OCI-LY7 (cell line): ENCODE results near the gene GATA6. TPM values are rescaled to one million over a fixed set of nuclear protein-coding genes. Genes with fewer than 3 reads are reported as not detected.

Experiments
- Bru-seq: library from RNA; stranded (reverse); fragments of 400-500 nt; gene quantifications from one replicate; lab custom pipeline; 2021; lab: Mats Ljungman, UMichigan
- BruChase-seq, 2 experiments: library from RNA; stranded (reverse); fragments of 400-500 nt; gene quantifications; one replicate each; lab custom pipeline; 2021; lab: Mats Ljungman, UMichigan
- BruUV-seq: library from RNA; stranded (reverse); fragments of 400-500 nt; replicated peaks from 2 replicates; lab custom pipeline; 2021; lab: Mats Ljungman, UMichigan
- CTCF ChIA-PET: fragments of 300-600 bp; sonication (Branson Sonifier 250); formaldehyde crosslinking; loops from one replicate; lab custom pipeline; 2022; ENCODE audit warnings: antibody characterized with exemption; ENCODE audit not compliant: unreplicated experiment; lab: Charles Lee
- POLR2A ChIA-PET: fragments of 300-600 bp; sonication (Branson Sonifier 250); formaldehyde crosslinking; loops from one replicate; lab custom pipeline; 2022; ENCODE audit warnings: antibody characterized with exemption; lab: Charles Lee
- DNase-seq: peaks from one replicate; pipeline ENCODE4 v3.0.0-alpha.2; 2015; ENCODE audit warnings: low spot score
- H2AFZ ChIP-seq: fragments of 200-600 bp; sonication (generic), shearing (Covaris generic); 2 replicates; pipeline ENCODE4 v1.6.1; 2014; ENCODE audit warnings: mild to moderate bottlenecking, antibody characterized with exemption, low read length, moderate library complexity
- H3K27ac ChIP-seq: fragments of 200-600 bp; sonication (generic); 2 replicates; pipeline ENCODE4 v1.5.1; 2014; ENCODE audit warnings: mixed run types, low read depth, mild to moderate bottlenecking, moderate library complexity, low read length, inconsistent platforms; ENCODE audit not compliant: poor library complexity, severe bottlenecking
- H3K36me3 ChIP-seq: fragments of 200-600 bp; sonication (generic); 2 replicates; pipeline ENCODE4 v1.6.1; 2014; ENCODE audit warnings: mild to moderate bottlenecking, antibody characterized with exemption, low read length, moderate library complexity, mixed read lengths; ENCODE audit not compliant: insufficient read depth
- H3K4me1 ChIP-seq: fragments of 200-600 bp; sonication (generic); 2 replicates; pipeline ENCODE4 v1.5.1; 2014; ENCODE audit warnings: mild to moderate bottlenecking, low read length; ENCODE audit not compliant: insufficient read depth, poor library complexity, severe bottlenecking
- H3K4me2 ChIP-seq: fragments of 200-600 bp; sonication (generic); 2 replicates; pipeline ENCODE4 v1.6.1; 2014; ENCODE audit warnings: mild to moderate bottlenecking, low read length
- H3K4me3 ChIP-seq: fragments of 200-600 bp; sonication (generic); 2 replicates; pipeline ENCODE4 v1.5.1; 2014; ENCODE audit warnings: mild to moderate bottlenecking, low read depth, low read length; ENCODE audit not compliant: poor library complexity, severe bottlenecking
- H3K79me2 ChIP-seq: fragments of 200-600 bp; sonication (generic); 2 replicates; pipeline ENCODE4 v1.6.1; 2016; ENCODE audit warnings: low read depth, mild to moderate bottlenecking, low read length, moderate library complexity, mixed read lengths; ENCODE audit not compliant: insufficient read depth
- H3K9me2 ChIP-seq: fragments of 200-600 bp; sonication (generic); 2 replicates; pipeline ENCODE4 v1.6.1; 2016; ENCODE audit warnings: mild to moderate bottlenecking, low read length, mixed read lengths; ENCODE audit not compliant: insufficient read depth
- H3K9me3 ChIP-seq: fragments of 200-600 bp; sonication (generic); 2 replicates; pipeline ENCODE4 v1.6.1; 2014; ENCODE audit warnings: mild to moderate bottlenecking, mixed run types, low read length, mixed read lengths
- H4K20me1 ChIP-seq: fragments of 200-600 bp; sonication (generic); 2 replicates; pipeline ENCODE4 v1.6.1; 2014; ENCODE audit warnings: mild to moderate bottlenecking, antibody characterized with exemption, low read length, moderate library complexity, mixed read lengths; ENCODE audit not compliant: insufficient read depth
- EZH2phosphoT487 ChIP-seq: fragments of 200-600 bp; sonication (generic); IDR thresholded peaks from 2 replicates; pipeline ENCODE4 v1.6.1; 2018; ENCODE audit warnings: low read depth, borderline replicate concordance, mild to moderate bottlenecking, mixed run types, antibody characterized with exemption, low read length, moderate library complexity, mixed read lengths
- intact Hi-C: fragments of 100-400 bp; cut with micrococcal nuclease; formaldehyde crosslinking; loops from one replicate; pipeline ENCODE4 v1.10.0; 2022; ENCODE audit not compliant: unreplicated experiment
- long read RNA-seq: library from polyadenylated mRNA; stranded (forward); transcript quantifications from one replicate; pipeline ENCODE4 v2.0.0, GENCODE V29; 2022
- total RNA-seq, 2 experiments: library from RNA; depleted of rRNA in 1 of 2; stranded (reverse); fragments of >200 nt in 1 of 2; shearing (Covaris generic) in 1 of 2; gene quantifications; 2 replicates each; pipeline ENCODE4 v1.2.3, GENCODE V29; 2014 to 2022
- TF ChIP-seq, protein P1 (sequence below): fragments of 200-600 bp; sonication (generic); conservative IDR thresholded peaks from 2 replicates; pipeline ENCODE4 v1.5.1; 2014; ENCODE audit warnings: mild to moderate bottlenecking, antibody characterized with exemption, low read length, moderate library complexity, mixed read lengths

The GATA6 gene
- not detected in 2 replicates for total RNA-seq (2014; rRNA removed; shearing (Covaris generic))
- not detected in 2 replicates for total RNA-seq (2022)
- percentile 4 among the genes with signal in this experiment for Bru-seq, nascent RNA
- BruChase-seq, experiment 1, labeled RNA remaining after a 6-hour chase = percentile 5 among the genes with signal in this experiment
- BruChase-seq, experiment 2, labeled RNA remaining after a 2-hour chase = percentile 9 among the genes with signal in this experiment
- long read RNA-seq = 0 reads

DNA sequence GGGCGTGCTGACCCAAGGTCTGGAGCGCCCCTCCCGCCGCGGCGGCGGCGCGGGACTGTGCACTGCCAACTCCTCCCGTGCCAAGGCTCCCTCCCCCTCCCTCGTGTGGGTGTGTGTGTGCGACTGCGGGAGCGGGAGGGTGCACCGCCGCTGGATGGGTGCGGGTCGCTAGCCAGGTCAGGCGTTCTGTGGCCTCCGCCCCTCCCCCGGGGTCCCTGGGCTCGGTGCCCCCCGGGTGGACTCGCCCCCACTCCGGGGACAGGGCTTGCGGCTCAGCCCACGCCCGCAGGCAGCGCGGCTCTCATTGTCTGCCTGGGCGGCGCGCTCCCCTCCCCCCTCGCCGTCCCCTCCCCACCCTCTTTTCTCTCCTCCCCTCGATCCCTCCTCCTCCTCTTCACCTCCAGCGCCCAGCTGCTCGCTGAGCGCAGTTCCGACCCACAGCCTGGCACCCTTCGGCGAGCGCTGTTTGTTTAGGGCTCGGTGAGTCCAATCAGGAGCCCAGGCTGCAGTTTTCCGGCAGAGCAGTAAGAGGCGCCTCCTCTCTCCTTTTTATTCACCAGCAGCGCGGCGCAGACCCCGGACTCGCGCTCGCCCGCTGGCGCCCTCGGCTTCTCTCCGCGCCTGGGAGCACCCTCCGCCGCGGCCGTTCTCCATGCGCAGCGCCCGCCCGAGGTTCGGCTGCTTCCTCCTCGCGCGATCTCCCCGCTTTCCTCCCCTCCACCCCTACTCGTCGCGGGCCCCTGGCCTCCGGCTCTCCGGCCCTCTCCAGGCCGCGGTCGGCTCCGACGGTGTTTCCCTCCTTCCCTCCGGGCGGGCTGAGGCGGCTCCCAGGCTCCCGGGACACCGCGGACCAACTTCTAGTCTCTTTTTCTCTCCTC lies at the start of gene GATA6:
TSS of gene GATA6 (plus strand) at position 579 of the 878 bp plus-strand sequence. CDS start 1,556 bp downstream, outside the sequence.
- H3K4me3 ChIP-seq = no peak within 1 kb of the TSS
- no peaks in the 10 kb centered on the region for H3K9me2 ChIP-seq
- no peaks in the 10 kb centered on the region for H3K4me1 ChIP-seq
- H3K36me3 ChIP-seq = no peaks in the 10 kb centered on the region
- DNase-seq = no peak
- TF ChIP-seq EZH2phosphoT487 = no peak
- TF ChIP-seq, protein P1, sequence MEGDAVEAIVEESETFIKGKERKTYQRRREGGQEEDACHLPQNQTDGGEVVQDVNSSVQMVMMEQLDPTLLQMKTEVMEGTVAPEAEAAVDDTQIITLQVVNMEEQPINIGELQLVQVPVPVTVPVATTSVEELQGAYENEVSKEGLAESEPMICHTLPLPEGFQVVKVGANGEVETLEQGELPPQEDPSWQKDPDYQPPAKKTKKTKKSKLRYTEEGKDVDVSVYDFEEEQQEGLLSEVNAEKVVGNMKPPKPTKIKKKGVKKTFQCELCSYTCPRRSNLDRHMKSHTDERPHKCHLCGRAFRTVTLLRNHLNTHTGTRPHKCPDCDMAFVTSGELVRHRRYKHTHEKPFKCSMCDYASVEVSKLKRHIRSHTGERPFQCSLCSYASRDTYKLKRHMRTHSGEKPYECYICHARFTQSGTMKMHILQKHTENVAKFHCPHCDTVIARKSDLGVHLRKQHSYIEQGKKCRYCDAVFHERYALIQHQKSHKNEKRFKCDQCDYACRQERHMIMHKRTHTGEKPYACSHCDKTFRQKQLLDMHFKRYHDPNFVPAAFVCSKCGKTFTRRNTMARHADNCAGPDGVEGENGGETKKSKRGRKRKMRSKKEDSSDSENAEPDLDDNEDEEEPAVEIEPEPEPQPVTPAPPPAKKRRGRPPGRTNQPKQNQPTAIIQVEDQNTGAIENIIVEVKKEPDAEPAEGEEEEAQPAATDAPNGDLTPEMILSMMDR = no peak
- intact Hi-C loops = no loop called here
- H3K79me2 ChIP-seq = no peaks in the 10 kb centered on the region
- H2AFZ ChIP-seq = no peak within 1 kb of the TSS
- no peaks in the 10 kb centered on the region for H4K20me1 ChIP-seq
- no TSS peak for BruUV-seq
- H3K9me3 ChIP-seq = no peaks in the 10 kb centered on the region
- H3K4me2 ChIP-seq = no peak within 1 kb of the TSS
- H3K27ac ChIP-seq = no peak within 1 kb of the TSS
- ChIA-PET POLR2A (no interaction called here), CTCF (no interaction called here)

DNA sequence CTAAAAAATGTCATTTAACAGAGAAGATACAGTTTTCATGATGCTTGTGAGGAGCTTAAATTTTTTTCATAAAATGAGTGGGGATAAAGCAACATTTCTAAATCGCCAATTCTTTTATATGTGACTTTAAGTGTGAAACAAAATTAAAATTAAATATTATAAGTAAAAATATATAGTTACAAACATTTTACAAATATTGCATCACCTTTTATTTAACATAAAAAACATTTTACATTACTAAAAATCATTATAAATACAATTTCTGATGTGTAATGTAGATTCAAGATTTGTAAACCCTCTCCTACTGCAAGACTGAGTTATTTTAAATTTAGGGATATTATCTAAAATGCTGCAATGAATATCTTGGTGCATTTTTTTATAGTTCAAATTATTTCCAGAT lies 44.4 kb upstream of the GATA6 start:
- no peak overlapping the region for H3K4me2 ChIP-seq
- no peak overlapping the region for H2AFZ ChIP-seq
- no peaks in the 10 kb centered on the region for H3K9me3 ChIP-seq
- ChIA-PET POLR2A (interaction anchor here (0.6 kb wide), 1 partner anchor 55 kb away, joined by 3 read pairs; no protein-coding TSS in a partner anchor), CTCF (no interaction called here)
- no peak overlapping the region for H3K27ac ChIP-seq
- no peak overlapping the region for H3K4me3 ChIP-seq
- H4K20me1 ChIP-seq = no peaks in the 10 kb centered on the region
- H3K36me3 ChIP-seq = no peaks in the 10 kb centered on the region
- no peak for TF ChIP-seq EZH2phosphoT487
- TF ChIP-seq, protein P1 = no peak
- no peaks in the 10 kb centered on the region for H3K9me2 ChIP-seq
- H3K4me1 ChIP-seq = no peaks in the 10 kb centered on the region
- H3K79me2 ChIP-seq = no peaks in the 10 kb centered on the region
- intact Hi-C loops = no loop called here
- no peak for DNase-seq
- BruUV-seq = no TSS peak

DNA sequence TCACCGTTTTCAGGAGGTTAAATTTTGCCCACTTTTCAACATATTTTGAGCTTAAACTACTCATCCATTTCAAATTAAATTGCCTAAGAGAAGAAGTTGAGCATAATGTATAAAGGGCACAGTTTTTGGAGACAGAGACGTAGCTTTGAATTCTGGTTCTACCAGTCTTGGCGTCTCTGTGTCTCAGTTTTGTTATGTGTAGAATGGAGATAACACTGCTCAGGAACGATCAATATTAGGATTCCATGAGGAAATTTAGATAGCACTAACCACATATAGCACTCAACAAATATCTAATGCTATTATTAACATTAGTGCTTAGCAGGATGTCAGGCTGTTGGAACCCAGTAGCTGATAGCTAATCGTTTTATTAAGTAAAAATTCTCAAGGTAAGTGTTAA lies 40.4 kb upstream of the GATA6 start:
- TF ChIP-seq EZH2phosphoT487 = no peak
- TF ChIP-seq, protein P1 = no peak
- Histone ChIP-seq H3K79me2 (no peaks in the 10 kb centered on the region), H3K4me2 (no peak overlapping the region), H3K4me3 (no peak overlapping the region), H3K9me2 (no peaks in the 10 kb centered on the region), H3K27ac (no peak overlapping the region), H4K20me1 (no peaks in the 10 kb centered on the region), H3K9me3 (no peaks in the 10 kb centered on the region), H3K36me3 (no peaks in the 10 kb centered on the region), H3K4me1 (no peaks in the 10 kb centered on the region), H2AFZ (no peak overlapping the region)
- DNase-seq = no peak
- ChIA-PET POLR2A (no interaction called here), CTCF (no interaction called here)
- intact Hi-C loops = no loop called here
- BruUV-seq = no TSS peak
